Endothelial cell of umbilical vein (primary cell): ENCODE results near the gene CAPN8. TPM values are rescaled to one million over a fixed set of nuclear protein-coding genes. Genes with fewer than 3 reads are reported as not detected.

Source experiments
- BruUV-seq: library from RNA; stranded (reverse); fragments of 400-500 nt; replicated peaks from 2 replicates; lab custom pipeline; 2021; lab: Mats Ljungman, UMichigan
- CTCF ChIA-PET: fragments of 300-600, 350-600 bp; sonication (Branson Sonifier 250); formaldehyde crosslinking; loops from one replicate; lab custom pipeline; 2021; ENCODE audit warnings: antibody characterized with exemption, inconsistent platforms; lab: Charles Lee
- POLR2A ChIA-PET: fragments of 300-600, 350-600 bp; sonication (Branson Sonifier 250); formaldehyde crosslinking; loops from one replicate; lab custom pipeline; 2021; ENCODE audit warnings: antibody characterized with exemption, inconsistent platforms; lab: Charles Lee
- DNase-seq: peaks from one replicate; pipeline ENCODE4 v3.0.0-alpha.2; 2011; ENCODE audit warnings: low read depth, low spot score
- FAIRE-seq: peaks from 2 replicates; lab custom pipeline; 2011; peaks lifted over from hg19 to GRCh38; lab: Jason Lieb, UNC
- H2AFZ ChIP-seq: 2 replicates; pipeline ENCODE4 v1.6.0; 2012; ENCODE audit warnings: low read depth, low read length, control low read depth, inconsistent platforms
- H3K27ac ChIP-seq: 2 replicates; pipeline ENCODE4 v1.5.1; 2011; ENCODE audit warnings: low read depth, mild to moderate bottlenecking, control low read depth, low read length, moderate library complexity; ENCODE audit not compliant: insufficient read depth
- H3K27me3 ChIP-seq, 2 experiments: 2 replicates each; pipeline versions ENCODE4 v1.6.0 to v1.6.1; 2011; ENCODE audit warnings: low read length in 2 of 2, mixed read lengths in 1 of 2; ENCODE audit not compliant: control insufficient read depth in 2 of 2, insufficient read depth in 2 of 2
- H3K36me3 ChIP-seq, 2 experiments: 2 replicates in 1 of 2; 3 replicates in 1 of 2; pipeline ENCODE4 v1.5.1; 2011; ENCODE audit warnings: low read length in 2 of 2, mild to moderate bottlenecking in 1 of 2, moderate library complexity in 1 of 2; ENCODE audit not compliant: control insufficient read depth in 2 of 2, insufficient read depth in 2 of 2; ENCODE audit errors: extremely low read depth in 1 of 2
- H3K4me1 ChIP-seq: 3 replicates; pipeline ENCODE4 v1.5.1; 2011; ENCODE audit warnings: mild to moderate bottlenecking, low read length; ENCODE audit not compliant: control insufficient read depth, insufficient read depth; ENCODE audit errors: extremely low read depth
- H3K4me2 ChIP-seq: 2 replicates; pipeline ENCODE4 v1.6.1; 2011; ENCODE audit warnings: low read length, control low read depth, mixed read lengths; ENCODE audit not compliant: insufficient read depth
- H3K4me3 ChIP-seq, 3 experiments: fragments of 200-600 bp in 1 of 3; sonication (generic), shearing (Covaris generic) in 1 of 3; replicated peaks in 1 of 3; 2 replicates each; pipeline ENCODE4 v1.5.1; 2011 to 2016; ENCODE audit warnings: control low read depth in 3 of 3, low read length in 3 of 3, mild to moderate bottlenecking in 2 of 3, inconsistent platforms in 1 of 3, low read depth in 1 of 3, moderate library complexity in 1 of 3; ENCODE audit not compliant: insufficient read depth in 1 of 3
- H3K79me2 ChIP-seq: 2 replicates; pipeline ENCODE4 v1.6.0; 2012; ENCODE audit warnings: low read length, inconsistent platforms; ENCODE audit not compliant: control insufficient read depth, insufficient read depth
- H3K9ac ChIP-seq: replicated peaks from 2 replicates; pipeline ENCODE3; 2011; ENCODE audit warnings: low read length, control low read depth; ENCODE audit not compliant: insufficient read depth; ENCODE audit errors: extremely low read depth
- H3K9me1 ChIP-seq: replicated peaks from 3 replicates; pipeline ENCODE4 v1.6.0; 2011; ENCODE audit warnings: mild to moderate bottlenecking, low read length; ENCODE audit not compliant: control insufficient read depth, insufficient read depth; ENCODE audit errors: extremely low read depth
- H3K9me3 ChIP-seq: replicated peaks from 2 replicates; pipeline ENCODE4 v1.5.1; 2012; ENCODE audit warnings: low read length, inconsistent platforms; ENCODE audit not compliant: control insufficient read depth, insufficient read depth
- H4K20me1 ChIP-seq: replicated peaks from 2 replicates; pipeline ENCODE3; 2011; ENCODE audit warnings: mild to moderate bottlenecking, low read length; ENCODE audit not compliant: control insufficient read depth, insufficient read depth; ENCODE audit errors: extremely low read depth
- CTCF ChIP-seq, 2 donors: IDR thresholded peaks; 1 replicate in 1 of 2; 2 replicates in 1 of 2; pipeline ENCODE4 v1.5.1; 2011; ENCODE audit warnings: low read length in 2 of 2, mild to moderate bottlenecking in 2 of 2, moderate library complexity in 2 of 2, control low read depth in 1 of 2, inconsistent platforms in 1 of 2, low read depth in 1 of 2; ENCODE audit not compliant: insufficient read depth in 1 of 2; ENCODE audit errors: extremely low read depth in 1 of 2
- EZH2 ChIP-seq: IDR thresholded peaks from 2 replicates; pipeline ENCODE4 v1.6.1; 2012; ENCODE audit warnings: borderline replicate concordance, low read depth, mild to moderate bottlenecking, moderate library complexity, low read length, inconsistent platforms; ENCODE audit not compliant: severe bottlenecking
- FOS ChIP-seq: IDR thresholded peaks from 2 replicates; pipeline ENCODE4 v1.6.1; 2011; ENCODE audit warnings: mild to moderate bottlenecking, low read length, moderate library complexity, borderline replicate concordance; ENCODE audit not compliant: insufficient read depth
- GATA2 ChIP-seq: IDR thresholded peaks from 2 replicates; pipeline ENCODE4 v1.7.0; 2011; ENCODE audit warnings: low read depth, mild to moderate bottlenecking, moderate library complexity, mixed read lengths, low read length; ENCODE audit not compliant: insufficient read length, insufficient read depth
- JUN ChIP-seq: IDR thresholded peaks from 2 replicates; pipeline ENCODE4 v1.6.1; 2011; ENCODE audit warnings: borderline replicate concordance, low read depth; ENCODE audit not compliant: insufficient read length, insufficient read depth
- MAX ChIP-seq: IDR thresholded peaks from 2 replicates; pipeline ENCODE4 v1.6.1; 2011; ENCODE audit not compliant: insufficient read depth, insufficient read length
- MYC ChIP-seq: IDR thresholded peaks from one replicate; pipeline ENCODE4 v1.6.1; 2011; ENCODE audit warnings: mild to moderate bottlenecking, low read depth, low read length
- POLR2A ChIP-seq: IDR thresholded peaks from 2 replicates; pipeline ENCODE4 v1.6.1; 2012; ENCODE audit warnings: low read depth, mild to moderate bottlenecking, control low read depth, low read length
- POLR2AphosphoS5 ChIP-seq: IDR thresholded peaks from 2 replicates; pipeline ENCODE4 v1.6.1; 2012; ENCODE audit warnings: low read depth, mild to moderate bottlenecking, control low read depth, low read length, moderate library complexity; ENCODE audit not compliant: insufficient read depth
- dilution Hi-C: fragments of 300-500 bp; cut with MboI; formaldehyde crosslinking; loops from one replicate; pipeline ENCODE4 v1.15.0; 2019; ENCODE audit warnings: low sequenced_read_pairs; ENCODE audit not compliant: extremely low pct_ligation_motif_present
- intact Hi-C: fragments of 100-400 bp; cut with micrococcal nuclease; formaldehyde crosslinking; loops from one replicate; pipeline ENCODE4 v1.10.0; 2022
- polyA plus RNA-seq, 4 experiments: library from polyadenylated mRNA; depleted of rRNA in 3 of 4; stranded (reverse) in 3 of 4; unstranded in 1 of 4; fragments of >200 nt; gene quantifications; 2 replicates each; pipeline versions ENCODE4 v1.2.1 to v1.2.3, GENCODE V29; 2011 to 2012; ENCODE audit warnings: missing spikeins in 1 of 4
- total RNA-seq: library from RNA; stranded (reverse); gene quantifications from 2 replicates; pipeline ENCODE4 v1.2.3, GENCODE V29; 2021

The CAPN8 gene
- total and polyA plus RNA-seq, 2 donors (not counting 3 experiments of a cell fraction or from before 2014, with no cell fraction given) = not detected

DNA sequence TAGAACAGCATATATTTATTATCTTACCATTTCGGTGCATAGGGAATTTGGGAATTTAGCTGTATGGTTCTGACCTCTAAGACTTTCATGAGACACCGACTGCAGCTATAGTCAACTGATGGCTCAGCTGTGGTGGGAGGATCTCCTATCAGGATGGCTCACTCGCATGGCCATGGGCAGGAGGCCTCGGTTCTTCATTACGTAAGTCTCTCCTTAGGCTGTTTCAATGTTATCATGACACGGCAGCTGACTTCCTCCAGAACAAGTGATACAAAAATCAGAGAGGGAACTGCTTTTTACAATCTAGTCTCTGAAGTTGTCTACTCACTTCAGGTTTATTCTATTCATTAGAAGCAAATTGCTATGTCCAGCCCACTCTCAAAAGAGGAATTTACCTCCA is 13.3 kb upstream of the CAPN8 start:
- dilution Hi-C loops (no loop called here), intact Hi-C loops (no loop called here)
- no peak for TF ChIP-seq POLR2A
- TF ChIP-seq FOS = no peak
- no peak for TF ChIP-seq MAX
- TF ChIP-seq POLR2AphosphoS5 = no peak
- TF ChIP-seq GATA2 = no peak
- TF ChIP-seq JUN = no peak
- no peak for TF ChIP-seq MYC
- no peak for TF ChIP-seq EZH2
- no peak for TF ChIP-seq CTCF (IDR thresholded peaks at IDR 0.05; ENCODE audit: extremely low read depth in 1 of 2, insufficient read depth in 1 of 2, low read depth in 1 of 2, low read length in 2 of 2)
- Histone ChIP-seq H2AFZ (no peak overlapping the region), H3K79me2 (no peaks in the 10 kb centered on the region), H3K9me3 (no peaks in the 10 kb centered on the region), H3K4me2 (no peak overlapping the region), H3K9me1 (no peaks in the 10 kb centered on the region), H3K27me3 (peaks cover 6 to 14% of the 10 kb centered on the region in 2 experiments), H3K4me1 (no peaks in the 10 kb centered on the region), H3K4me3 (no peak overlapping the region), H3K9ac (no peak overlapping the region), H3K36me3 (no peaks in the 10 kb centered on the region), H4K20me1 (no peaks in the 10 kb centered on the region), H3K27ac (no peak overlapping the region)
- ChIA-PET POLR2A (no interaction called here), CTCF (interaction anchor here (8.5 kb wide), 1 partner anchor 546 kb away, joined by 104 read pairs; no protein-coding TSS in a partner anchor)
- no TSS peak for BruUV-seq
- no peak for FAIRE-seq
- no peak for DNase-seq
